NCI-H2029 treated with DMSO at 0.1 percent for 48 hours (cell line): Measurements from ENCODE around the gene CAMK4.
"Not testable (repeated sequence)": the region's sequence is repeated elsewhere in the genome, so short reads cannot be mapped to it uniquely, and the experiment has no call there.

Experiments
- DNase-seq: peaks from one replicate; lab custom pipeline; 2025; lab: John Stamatoyannopoulos, UW

The CAMK4 gene

GRCh38 chr5:111310711-111311620 lies 86.8 kb downstream of the CAMK4 start:
- DNase-seq: no peak

GRCh38 chr5:111311666-111312065 lies 87.5 kb downstream of the CAMK4 start:
- no peak for DNase-seq

- DNase-seq: no peak
These were observed 89.0 kb downstream of the CAMK4 start for GRCh38 chr5:111313017-111313724.

DNA sequence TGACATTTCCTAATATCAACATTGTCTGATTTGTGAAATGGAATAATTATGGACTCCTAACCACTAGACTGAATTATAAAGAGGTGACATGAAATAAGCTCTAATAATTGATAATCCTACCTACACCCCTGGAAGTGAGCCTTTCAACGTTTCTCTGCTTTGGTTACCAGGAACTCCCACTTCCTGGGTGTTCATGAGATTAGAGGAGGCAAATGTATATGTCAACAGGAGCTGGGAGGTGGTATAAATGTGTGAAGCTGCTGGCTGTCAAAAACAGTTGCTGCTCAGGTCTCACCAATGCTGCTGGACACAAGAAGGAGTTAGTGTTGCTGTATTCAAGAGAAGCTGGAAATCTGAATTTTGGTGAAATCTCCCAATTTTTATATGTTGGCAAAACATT lies 96.8 kb downstream of the CAMK4 start:
- no peak for DNase-seq

GRCh38 chr5:111321376-111321775 lies 97.2 kb downstream of the CAMK4 start:
- no peak for DNase-seq

- DNase-seq: no peak
These were observed 102.4 kb downstream of the CAMK4 start for GRCh38 chr5:111326551-111326950.

GRCh38 chr5:111337133-111337532 lies 112.9 kb downstream of the CAMK4 start:
- DNase-seq: no peak

GRCh38 chr5:111337688-111338087 lies 113.5 kb downstream of the CAMK4 start:
- DNase-seq: no peak

DNA sequence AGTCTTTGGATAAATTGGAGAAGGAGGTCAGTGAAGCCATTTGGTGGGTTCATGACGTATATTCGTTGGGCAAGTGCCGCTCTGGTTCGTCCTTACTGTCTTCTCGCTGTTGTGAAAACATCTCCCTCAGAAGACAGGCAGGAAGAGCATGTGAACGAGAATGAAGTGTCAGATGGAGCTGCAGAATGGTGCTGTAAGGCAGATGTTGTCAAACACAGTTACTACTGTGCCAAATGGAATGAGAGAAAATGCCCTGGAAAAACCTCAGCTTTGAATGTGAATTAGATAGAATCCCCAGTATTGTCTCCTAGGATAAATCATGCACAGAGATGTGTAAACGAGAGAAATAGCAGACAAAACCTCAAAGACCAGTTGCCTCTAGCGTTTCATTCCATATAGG lies 121.5 kb downstream of the CAMK4 start:
- no peak for DNase-seq

GRCh38 chr5:111347021-111347420 lies 122.8 kb downstream of the CAMK4 start:
- no peak for DNase-seq

DNA sequence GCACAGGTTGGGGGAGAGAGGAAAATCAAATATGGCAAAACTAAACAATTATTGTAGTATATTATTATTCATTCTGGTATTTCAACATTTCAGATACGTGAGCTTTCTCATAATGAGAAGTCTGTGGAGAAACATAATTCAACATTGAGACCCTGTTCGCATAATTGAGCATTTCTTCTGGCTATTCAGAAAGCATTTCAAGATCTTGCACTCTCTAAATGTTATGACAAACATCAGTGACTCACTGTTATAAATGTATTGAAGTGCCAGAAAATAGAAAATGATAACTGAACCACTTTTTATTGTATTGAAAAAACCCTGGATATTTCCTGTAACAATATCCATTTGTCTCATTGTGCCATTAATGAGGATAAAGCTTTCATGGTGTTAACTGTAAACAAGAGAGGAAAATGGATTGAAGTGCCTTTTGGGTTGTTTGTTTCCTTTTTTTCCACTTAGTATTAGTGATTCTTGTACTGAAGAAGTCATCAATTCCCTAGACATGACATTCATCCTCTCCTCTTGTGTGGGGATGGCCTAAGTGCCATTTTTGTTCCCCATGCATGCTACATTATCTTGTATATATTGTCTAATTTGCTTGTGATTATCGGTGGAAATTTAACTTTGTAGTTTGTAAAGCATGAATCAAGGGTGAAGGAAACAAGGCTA lies 124.6 kb downstream of the CAMK4 start:
- DNase-seq: no peak

DNA sequence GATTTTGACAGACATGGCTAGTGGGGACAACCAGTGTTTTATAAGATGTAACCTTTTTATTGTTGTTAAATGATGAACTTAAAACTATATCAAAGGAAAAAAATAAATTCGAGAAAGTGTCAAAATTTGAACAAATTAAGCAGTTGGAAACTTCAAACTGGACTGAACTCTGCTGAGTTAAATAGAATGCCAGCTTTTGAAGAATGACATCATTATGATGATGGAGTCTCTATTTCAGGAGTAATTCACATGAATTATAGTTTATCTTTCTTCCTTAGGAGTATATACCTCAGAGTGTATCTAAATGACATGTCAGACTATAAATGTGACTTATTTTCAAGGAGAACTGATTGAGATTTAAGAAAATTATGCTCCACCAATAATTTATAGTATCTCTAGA lies 125.2 kb downstream of the CAMK4 start:
- no peak for DNase-seq

GRCh38 chr5:111353035-111353434 lies 128.9 kb downstream of the CAMK4 start:
- DNase-seq: no peak

DNA sequence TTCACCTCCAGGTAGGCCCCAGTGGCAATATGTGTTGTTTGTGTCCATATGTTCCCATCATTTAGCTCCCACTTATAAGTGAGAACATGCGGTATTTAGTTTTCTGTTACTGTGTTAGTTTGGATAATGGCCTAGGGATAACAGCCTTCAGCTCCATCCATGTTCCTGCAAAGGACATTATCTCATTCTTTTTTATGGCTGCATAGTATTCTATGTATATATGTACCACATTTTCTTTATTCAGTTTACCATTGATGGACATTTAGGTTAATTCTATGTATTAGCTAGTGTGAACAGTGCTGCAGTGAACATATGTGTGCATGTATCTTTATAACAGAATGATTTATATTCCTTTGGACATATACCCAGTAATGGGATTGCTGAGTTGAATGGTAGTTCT lies 134.5 kb downstream of the CAMK4 start:
- DNase-seq: not testable (repeated sequence)

- no peak for DNase-seq
These were observed 136.0 kb downstream of the CAMK4 start for GRCh38 chr5:111360173-111360572.

DNA sequence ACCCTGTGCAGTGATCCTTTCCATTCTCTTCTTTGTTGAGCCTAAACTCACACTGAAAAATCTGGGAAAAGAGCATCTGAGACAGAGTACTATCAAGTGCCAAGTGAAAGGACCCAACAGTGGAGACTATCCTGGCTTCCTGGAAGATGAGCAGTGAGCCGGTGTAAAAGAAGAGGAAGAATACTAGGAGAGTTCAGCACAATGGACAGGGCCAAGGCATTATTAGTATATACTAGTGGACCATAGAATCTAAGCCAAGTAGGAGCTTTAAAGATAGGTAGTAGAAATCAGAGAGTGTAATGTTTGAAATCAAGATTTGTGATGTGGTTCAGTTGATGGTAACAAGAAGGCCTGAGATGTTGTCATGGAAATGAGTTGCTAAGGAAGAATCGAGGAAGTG lies 140.8 kb downstream of the CAMK4 start:
- no peak for DNase-seq

GRCh38 chr5:111366388-111366787 lies 142.2 kb downstream of the CAMK4 start:
- no peak for DNase-seq

DNA sequence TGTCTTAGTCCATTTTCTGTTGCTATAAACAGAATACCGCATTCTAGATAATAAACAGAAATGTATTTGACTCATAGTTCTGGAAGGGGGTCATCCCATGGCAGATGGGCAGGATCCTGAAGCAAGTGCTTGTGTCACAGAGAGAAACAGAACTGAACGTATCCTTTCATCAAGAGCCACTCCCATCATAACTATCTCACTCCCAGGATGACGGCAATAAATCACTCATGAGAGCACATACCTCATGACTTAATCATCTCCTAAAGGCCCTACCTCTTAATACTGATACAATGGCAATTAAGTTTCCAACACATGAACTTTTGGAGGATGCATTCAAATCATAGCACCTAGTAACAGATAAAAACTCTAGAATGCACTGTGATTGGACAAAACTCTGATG lies 142.9 kb downstream of the CAMK4 start:
- DNase-seq: no peak

- DNase-seq: no peak
These were observed 148.6 kb downstream of the CAMK4 start for GRCh38 chr5:111372799-111373198.

GRCh38 chr5:111374380-111374779 lies 150.2 kb downstream of the CAMK4 start:
- no peak for DNase-seq

- no peak for DNase-seq
These were observed 151.5 kb downstream of the CAMK4 start for GRCh38 chr5:111375645-111376044.

GRCh38 chr5:111377306-111377705 lies 153.1 kb downstream of the CAMK4 start:
- no peak for DNase-seq

GRCh38 chr5:111379391-111379816 lies 155.2 kb downstream of the CAMK4 start:
- no peak for DNase-seq
